ENCODE results near the gene COL4A4. TPM values are rescaled to one million over a fixed set of nuclear protein-coding genes. Genes with fewer than 3 reads are reported as not detected.

COL4A4 gene
- total and polyA plus RNA-seq, 2 of the 4 experiments (the other 2 are of a cell fraction), result 0.02 TPM; not detected in 1

- no peak overlapping the region for H2AFZ ChIP-seq (replicated peaks; ENCODE audit: low read length, poor library complexity)
- no peaks in the 10 kb centered on the region for H3K4me1 ChIP-seq (ENCODE audit: control insufficient read depth, insufficient read depth, low read length)
- no peaks in the 10 kb centered on the region for H3K9me1 ChIP-seq (ENCODE audit: insufficient read depth, low read length)
- ChIA-PET CTCF (no interaction called here), POLR2A (ENCODE audit: unreplicated experiment) (no interaction called here)
- H2BK15ac ChIP-seq (ENCODE audit: low read depth, low read length), result no peak overlapping the region
- H4K20me1 ChIP-seq (ENCODE audit: insufficient read depth, low read length), result no peaks in the 10 kb centered on the region
- H4K8ac ChIP-seq (ENCODE audit: low read depth in 2 of 2, low read length in 2 of 2), result no peak overlapping the region
- H3K4me2 ChIP-seq (ENCODE audit: low read depth, low read length), result no peak overlapping the region
- no peak overlapping the region for H3K18ac ChIP-seq (ENCODE audit: low read depth, low read length)
- H2BK5ac ChIP-seq (ENCODE audit: low read depth, low read length, poor library complexity, severe bottlenecking), result no peak overlapping the region
- in situ Hi-C loops (cut with MboI; ENCODE audit: low sequenced_read_pairs) (no loop called here), dilution Hi-C loops (cut with HindIII; ENCODE audit: low sequenced_read_pairs, unreplicated experiment) (no loop called here), intact Hi-C loops (cut with micrococcal nuclease) (no loop called here)
- no peak overlapping the region for H3K4me3 ChIP-seq (ENCODE audit: insufficient read depth, low read depth, low read length)
- no peaks in the 10 kb centered on the region for H3K79me1 ChIP-seq (ENCODE audit: low read depth in 1 of 2, low read length in 2 of 2)
- no peaks in the 10 kb centered on the region for H3K36me3 ChIP-seq (ENCODE audit: control insufficient read depth, insufficient read depth, low read length)
- ATAC-seq (ENCODE audit: low read depth), result no peak
- no TSS peak for BruUV-seq (replicated peaks)
- no peak overlapping the region for H2BK20ac ChIP-seq (ENCODE audit: low read depth, low read length)
- H3K14ac ChIP-seq (replicated peaks; ENCODE audit: low read depth, low read length), result no peak overlapping the region
- H4K5ac ChIP-seq (ENCODE audit: low read depth, low read length), result no peak overlapping the region
- no peak overlapping the region for H2AK9ac ChIP-seq (replicated peaks; ENCODE audit: low read depth, low read length, poor library complexity)
- DNase-seq, result no peak
- H2AK5ac ChIP-seq (ENCODE audit: low read depth, low read length), result no peak overlapping the region
- H3K4ac ChIP-seq (ENCODE audit: low read depth, low read length), result no peak overlapping the region
- no peaks in the 10 kb centered on the region; the same call in 1 of the 2 replicates for H3K27me3 ChIP-seq (ENCODE audit: control insufficient read depth, insufficient read depth, low read length)
- TF ChIP-seq NFE2L2 (IDR thresholded peaks at IDR 0.05; ENCODE audit: low read depth, low read length), result no peak
- TF ChIP-seq CTCF (conservative IDR thresholded peaks at IDR 0.05; ENCODE audit: low read depth, low read length), result no peak
- TF ChIP-seq RFX5 (IDR thresholded peaks at IDR 0.05; ENCODE audit: low read depth, low read length), result no peak
- TF ChIP-seq USF2 (IDR thresholded peaks at IDR 0.05; ENCODE audit: low read depth, low read length), result no peak
- no peak for TF ChIP-seq RCOR1 (IDR thresholded peaks at IDR 0.05; ENCODE audit: insufficient replicate concordance, low read length)
- TF ChIP-seq MAFK (IDR thresholded peaks at IDR 0.05; ENCODE audit: low read depth, low read length), result no peak
- no peak for TF ChIP-seq ELK1 (IDR thresholded peaks at IDR 0.05; ENCODE audit: borderline replicate concordance, low read depth, low read length)
- TF ChIP-seq SMC3 (IDR thresholded peaks at IDR 0.05; ENCODE audit: low read depth, low read length), result no peak
- TF ChIP-seq CHD1 (IDR thresholded peaks at IDR 0.05; ENCODE audit: low read depth, low read length), result no peak
- TF ChIP-seq RAD21 (IDR thresholded peaks at IDR 0.05; ENCODE audit: low read length), result no peak
- TF ChIP-seq BHLHE40 (IDR thresholded peaks at IDR 0.05; ENCODE audit: low read depth, low read length), result no peak
- TF ChIP-seq FOS (IDR thresholded peaks at IDR 0.05; ENCODE audit: low read depth, low read length), result no peak
- TF ChIP-seq MXI1 (IDR thresholded peaks at IDR 0.05; ENCODE audit: borderline replicate concordance, low read depth, low read length), result no peak
- no peak for TF ChIP-seq POLR2A (IDR thresholded peaks at IDR 0.05; ENCODE audit: low read depth, low read length)
- no peak for TF ChIP-seq CEBPB (IDR thresholded peaks at IDR 0.05; ENCODE audit: low read depth, low read length)
- WGBS, 2 experiments (ENCODE audit: extremely low coverage in 2 of 2, insufficient read length in 1 of 2), result no CpG with 5 or more reads among the region's 3 CpGs
- no peak overlapping the region for H2BK120ac ChIP-seq (ENCODE audit: low read depth, low read length)
- H4K91ac ChIP-seq (ENCODE audit: insufficient read depth, low read depth, low read length), result no peak overlapping the region
- H3K56ac ChIP-seq (ENCODE audit: extremely low read depth, insufficient read depth, low read length), result no peak overlapping the region
- no peak overlapping the region for H3K27ac ChIP-seq (ENCODE audit: insufficient read depth, low read length)
- no peak overlapping the region for H3K9ac ChIP-seq (ENCODE audit: low read depth, low read length)
- H3K23ac ChIP-seq (ENCODE audit: low read depth, low read length), result no peak overlapping the region
- no peaks in the 10 kb centered on the region for H3K9me3 ChIP-seq (ENCODE audit: control insufficient read depth, insufficient read depth, low read length)
Measured at GRCh38 chr2:227147023-227147422, 17.0 kb downstream of the COL4A4 start.
